Peyer's patch (tissue), 4 donors: ENCODE data around the gene MFRP. TPM values are rescaled to one million over a fixed set of nuclear protein-coding genes. Genes with fewer than 3 reads are reported as not detected.
A peak's percentile ranks its signal among the peaks of the same experiment; 100 is the strongest.

Experiments used
- DNase-seq, 3 donors: peaks; one replicate each; pipeline ENCODE4 v3.0.0-alpha.2; 2017 to 2019
- H3K27ac ChIP-seq, 4 donors: fragments of 200-600 bp; sonication (generic); one replicate each; pipeline ENCODE4 v1.5.1; 2016 to 2019
- H3K27me3 ChIP-seq, 2 donors: fragments of 200-600 bp; sonication (generic); one replicate each; pipeline ENCODE4 v1.5.1; 2019
- H3K36me3 ChIP-seq, 3 donors: fragments of 200-600 bp; sonication (generic); one replicate each; pipeline ENCODE4 v1.5.1; 2016 to 2019
- H3K4me1 ChIP-seq, 4 donors: fragments of 200-600 bp; sonication (generic); one replicate each; pipeline ENCODE4 v1.5.1; 2016 to 2019
- H3K4me3 ChIP-seq, 4 donors: fragments of 200-600 bp; sonication (generic); 1 replicate in 3 of 4; 2 replicates in 1 of 4; pipeline ENCODE4 v1.5.1; 2016 to 2019; ENCODE audit warnings: mild to moderate bottlenecking in 1 of 4
- H3K9me3 ChIP-seq, 4 donors: fragments of 200-600 bp; sonication (generic); one replicate each; pipeline ENCODE4 v1.5.1; 2016 to 2019; ENCODE audit warnings: mild to moderate bottlenecking in 1 of 4
- POLR2A ChIP-seq, 2 donors: fragments of 450-650 bp; IDR thresholded peaks; one replicate each; pipeline ENCODE4 v1.5.1; 2017; ENCODE audit warnings: antibody characterized with exemption in 2 of 2, mild to moderate bottlenecking in 2 of 2, moderate library complexity in 2 of 2
- total RNA-seq, 4 donors: library from RNA; depleted of rRNA; stranded (reverse); fragments of >200 nt; gene quantifications; one replicate each; pipeline ENCODE4 v1.1.0, GENCODE V29; 2016
- TF ChIP-seq, protein P1 (sequence below), 6 experiments: fragments of 450-650 bp in 4 of 6; fragments of 200-600 bp in 2 of 6; sonication (generic) in 1 of 6; IDR thresholded peaks; one replicate each; pipeline ENCODE4 v1.5.1; 2017 to 2019; ENCODE audit warnings: antibody characterized with exemption in 6 of 6, mild to moderate bottlenecking in 3 of 6, moderate library complexity in 1 of 6

The MFRP gene
- total RNA-seq, 4 donors from 2014 or later = not detected

GRCh38 chr11:119366690-119367620 lies 20.4 kb upstream of the MFRP start:
- Histone ChIP-seq H3K4me1 (peaks cover 4 to 68% (median 18%) of the 10 kb centered on the region in 4 donors), H3K4me3 (no peak overlapping the region), H3K36me3 (no peaks in the 10 kb centered on the region), H3K27me3 (no peaks in the 10 kb centered on the region), H3K9me3 (no peaks in the 10 kb centered on the region), H3K27ac (peak overlapping the region in 3 of 4 donors; percentile 78 to 97 (median 96))
- no peak for TF ChIP-seq POLR2A (IDR thresholded peaks at IDR 0.05)
- DNase-seq = peak in 1 of 3 donors; percentile 46

DNA sequence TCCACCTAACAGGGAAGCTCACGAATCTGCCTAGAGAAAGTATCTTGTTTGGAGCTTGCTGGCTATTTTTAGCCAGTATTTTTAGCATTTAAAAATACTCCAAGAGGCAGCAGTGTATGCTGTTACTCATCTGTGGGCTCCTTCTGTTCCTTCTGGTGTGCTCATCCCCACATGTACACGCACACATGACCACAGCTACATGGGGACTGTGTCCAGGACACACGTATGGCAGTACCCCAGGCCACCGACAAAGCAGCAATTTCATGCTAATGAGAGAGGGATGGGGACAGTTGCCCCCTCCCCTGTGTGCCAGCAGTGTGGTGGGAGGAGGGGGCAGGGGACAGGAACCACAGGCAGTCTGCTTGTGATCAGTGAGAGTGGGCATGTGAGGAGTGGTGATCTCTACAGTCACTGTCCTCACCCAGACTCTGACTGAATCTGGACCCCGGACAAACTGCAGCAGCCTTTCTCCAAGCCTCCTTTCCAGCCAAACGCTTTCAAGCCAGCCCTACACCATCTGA lies 18.6 kb upstream of the MFRP start:
- DNase-seq = no peak
- peaks cover 1 to 66% (median 14%) of the 10 kb centered on the region in 4 donors for H3K4me1 ChIP-seq
- H3K27ac ChIP-seq = peak overlapping the region in 3 of 4 donors; percentile 78 to 97 (median 96)

DNA sequence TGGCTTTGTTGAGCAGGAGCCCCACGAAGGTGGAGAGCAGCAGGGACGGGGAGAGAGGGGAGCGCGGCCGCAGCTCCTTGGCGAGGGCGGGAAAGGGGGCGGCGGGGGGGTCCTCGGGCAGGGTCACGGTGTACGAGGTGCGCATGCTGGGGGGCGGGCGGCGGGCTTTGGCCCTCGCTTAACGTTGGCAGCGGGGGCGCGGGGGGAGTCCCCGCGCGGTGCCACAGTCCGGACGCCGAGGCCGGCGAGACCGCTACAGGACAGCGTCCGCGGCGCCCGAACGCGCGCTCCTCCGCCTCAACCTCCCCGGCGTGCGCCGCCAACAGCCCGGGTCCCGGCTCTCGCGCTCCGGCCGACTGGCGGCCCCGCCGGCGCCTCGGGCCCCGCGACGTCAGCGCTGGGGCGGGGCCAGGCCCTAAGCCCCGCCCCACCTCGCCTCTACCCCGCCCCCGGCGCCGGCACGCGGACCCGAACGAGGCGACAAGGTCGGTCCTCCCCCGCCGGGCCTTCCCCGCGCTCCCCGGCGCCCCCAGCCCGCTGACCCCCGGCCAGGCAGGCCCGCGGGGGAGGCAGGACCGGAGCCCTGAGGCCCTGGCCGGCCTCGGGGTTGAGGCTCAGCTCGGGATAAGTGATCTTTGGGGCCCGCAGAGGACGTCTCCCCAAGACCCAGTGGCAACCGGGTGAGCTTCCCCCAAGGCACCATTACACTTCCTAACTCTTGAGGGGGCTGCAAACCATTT lies 17.5 kb upstream of the MFRP start:
- Histone ChIP-seq H3K27ac (peak overlapping the region; percentile 52 to 97 (median 87)), H3K4me3 (peak overlapping the region; percentile 46 to 75 (median 56)), H3K4me1 (peaks cover 0 to 59% (median 13%) of the 10 kb centered on the region in 4 donors)

More for the DNA sequence above, 18.6 kb upstream of the MFRP start:
- no peak for TF ChIP-seq POLR2A (IDR thresholded peaks at IDR 0.05)
- TF ChIP-seq, protein P1, sequence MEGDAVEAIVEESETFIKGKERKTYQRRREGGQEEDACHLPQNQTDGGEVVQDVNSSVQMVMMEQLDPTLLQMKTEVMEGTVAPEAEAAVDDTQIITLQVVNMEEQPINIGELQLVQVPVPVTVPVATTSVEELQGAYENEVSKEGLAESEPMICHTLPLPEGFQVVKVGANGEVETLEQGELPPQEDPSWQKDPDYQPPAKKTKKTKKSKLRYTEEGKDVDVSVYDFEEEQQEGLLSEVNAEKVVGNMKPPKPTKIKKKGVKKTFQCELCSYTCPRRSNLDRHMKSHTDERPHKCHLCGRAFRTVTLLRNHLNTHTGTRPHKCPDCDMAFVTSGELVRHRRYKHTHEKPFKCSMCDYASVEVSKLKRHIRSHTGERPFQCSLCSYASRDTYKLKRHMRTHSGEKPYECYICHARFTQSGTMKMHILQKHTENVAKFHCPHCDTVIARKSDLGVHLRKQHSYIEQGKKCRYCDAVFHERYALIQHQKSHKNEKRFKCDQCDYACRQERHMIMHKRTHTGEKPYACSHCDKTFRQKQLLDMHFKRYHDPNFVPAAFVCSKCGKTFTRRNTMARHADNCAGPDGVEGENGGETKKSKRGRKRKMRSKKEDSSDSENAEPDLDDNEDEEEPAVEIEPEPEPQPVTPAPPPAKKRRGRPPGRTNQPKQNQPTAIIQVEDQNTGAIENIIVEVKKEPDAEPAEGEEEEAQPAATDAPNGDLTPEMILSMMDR (IDR thresholded peaks at IDR 0.05) = no peak
- Histone ChIP-seq H3K36me3 (peaks cover 0 to 2% (median 0%) of the 10 kb centered on the region in 3 donors), H3K9me3 (no peaks in the 10 kb centered on the region), H3K27me3 (no peaks in the 10 kb centered on the region), H3K4me3 (peak overlapping the region in 1 of 4 donors; percentile 61)

GRCh38 chr11:119363081-119363850 lies 16.8 kb upstream of the MFRP start:
- H3K27ac ChIP-seq = peak overlapping the region; percentile 52 to 97 (median 87)
- DNase-seq = peak in 1 of 3 donors; percentile 58

More for the DNA sequence above, 17.5 kb upstream of the MFRP start:
- no peaks in the 10 kb centered on the region for H3K27me3 ChIP-seq
- DNase-seq = peak in 2 of 3 donors; percentile 72 to 82
- H3K9me3 ChIP-seq = no peaks in the 10 kb centered on the region
- peaks cover 0 to 13% (median 0%) of the 10 kb centered on the region in 3 donors for H3K36me3 ChIP-seq
- TF ChIP-seq POLR2A (IDR thresholded peaks at IDR 0.05) = peak; percentile 66 to 88
- TF ChIP-seq, protein P1 (IDR thresholded peaks at IDR 0.05) = no peak

DNA sequence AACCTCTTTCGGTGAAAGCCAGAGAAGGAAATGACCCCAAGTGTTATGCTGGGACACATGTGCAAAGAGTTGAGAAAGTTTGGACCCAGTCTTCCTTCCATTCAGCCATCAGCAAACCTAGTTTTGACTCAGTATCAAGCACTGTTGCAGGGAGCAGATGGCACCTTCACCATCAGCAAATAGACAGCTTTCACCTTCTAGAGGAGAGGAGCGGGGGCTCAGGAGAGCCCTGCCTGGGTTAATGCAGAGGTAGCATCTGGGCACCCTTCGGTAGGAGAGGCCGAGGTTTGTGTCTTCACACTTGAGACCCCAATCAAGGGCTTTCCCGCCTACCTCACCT lies 16.2 kb upstream of the MFRP start:
- H3K27ac ChIP-seq = peak overlapping the region in 3 of 4 donors; percentile 78 to 97 (median 96)
- no peak for DNase-seq
- TF ChIP-seq, protein P1 (IDR thresholded peaks at IDR 0.05) = no peak
- no peak for TF ChIP-seq POLR2A (IDR thresholded peaks at IDR 0.05)
- peaks cover 0 to 47% (median 10%) of the 10 kb centered on the region in 4 donors for H3K4me1 ChIP-seq
- H3K36me3 ChIP-seq = peaks cover 0 to 19% (median 0%) of the 10 kb centered on the region in 3 donors
- no peaks in the 10 kb centered on the region for H3K27me3 ChIP-seq
- H3K9me3 ChIP-seq = no peaks in the 10 kb centered on the region
- H3K4me3 ChIP-seq = peak overlapping the region in 3 of 4 donors; percentile 46 to 75 (median 61)

More at GRCh38 chr11:119363081-119363850, 16.8 kb upstream of the MFRP start:
- TF ChIP-seq, protein P1 (IDR thresholded peaks at IDR 0.05) = no peak
- TF ChIP-seq POLR2A (IDR thresholded peaks at IDR 0.05) = peak in 1 of 2 donors; percentile 9
- no peaks in the 10 kb centered on the region for H3K9me3 ChIP-seq
- H3K27me3 ChIP-seq = no peaks in the 10 kb centered on the region
- H3K4me3 ChIP-seq = peak overlapping the region; percentile 46 to 75 (median 56)
- peaks cover 0 to 19% (median 0%) of the 10 kb centered on the region in 3 donors for H3K36me3 ChIP-seq
- peaks cover 0 to 52% (median 13%) of the 10 kb centered on the region in 4 donors for H3K4me1 ChIP-seq
